Neural crest cell (in vitro differentiated cells): ENCODE results near the gene CGB1. TPM values are rescaled to one million over a fixed set of nuclear protein-coding genes. Genes with fewer than 3 reads are reported as not detected.

ENCODE experiments used
- DNase-seq: peaks from one replicate; pipeline ENCODE4 v3.0.0; 2021; ENCODE audit warnings: low read depth, mixed read lengths, low spot score
- H3K27ac Mint-ChIP-seq: one replicate; pipeline ENCODE4 v1.8.0; 2021; ENCODE audit warnings: mild to moderate bottlenecking, mixed read lengths; ENCODE audit not compliant: unreplicated experiment
- H3K27me3 Mint-ChIP-seq: 2 replicates; pipeline ENCODE4 v1.8.0; 2021; ENCODE audit warnings: low read depth, mild to moderate bottlenecking, mixed read lengths
- H3K36me3 Mint-ChIP-seq: 2 replicates; pipeline ENCODE4 v1.8.0; 2021; ENCODE audit warnings: low read depth, mild to moderate bottlenecking, mixed read lengths
- H3K4me1 Mint-ChIP-seq: 2 replicates; pipeline ENCODE4 v1.8.0; 2021; ENCODE audit warnings: mixed read lengths
- H3K4me3 Mint-ChIP-seq: one replicate; pipeline ENCODE4 v1.8.0; 2021; ENCODE audit warnings: mild to moderate bottlenecking, mixed read lengths
- H3K9me3 Mint-ChIP-seq: 2 replicates; pipeline ENCODE4 v1.8.0; 2021; ENCODE audit warnings: mixed read lengths
- microRNA-seq: library from miRNA; unstranded; fragments of <30 nt; microRNA quantifications from one replicate; pipeline ENCODE4, GENCODE V29; 2020
- total RNA-seq: library from RNA; stranded (reverse); gene quantifications from 2 replicates; pipeline ENCODE4 v1.2.1, GENCODE V29; 2021
- TF ChIP-seq, protein P1 (sequence below): fragments of 200-600 bp; sonication (generic); conservative IDR thresholded peaks from 2 replicates; pipeline ENCODE4 v1.5.0; 2021; ENCODE audit warnings: antibody characterized with exemption, mild to moderate bottlenecking

CGB1 gene
- total RNA-seq, 1 donor from 2014 or later = not detected

DNA sequence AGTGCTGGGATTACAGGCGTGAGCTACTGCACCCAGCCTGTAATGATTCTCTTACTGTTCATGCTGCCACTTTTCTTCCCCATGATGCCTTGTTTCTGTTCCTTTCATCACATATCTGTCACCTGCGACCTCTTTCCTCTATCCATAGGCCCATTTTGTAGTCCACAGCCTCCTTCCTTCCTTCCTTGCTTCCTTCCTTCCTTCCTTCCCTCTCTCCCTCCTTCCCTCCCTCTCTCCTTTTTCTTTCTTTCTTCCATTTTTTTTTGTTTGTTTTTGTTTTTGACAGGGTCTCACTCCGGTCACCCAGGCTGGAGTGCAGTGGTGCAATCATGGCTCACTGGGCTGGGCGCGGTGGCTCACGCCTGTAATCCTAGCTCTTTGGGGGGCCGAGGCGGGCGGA lies 47.8 kb downstream of the CGB1 start:
- Mint-ChIP-seq H3K27me3 (no peaks in the 10 kb centered on the region), H3K9me3 (no peaks in the 10 kb centered on the region), H3K4me3 (peak overlapping the region; percentile 7), H3K36me3 (peaks cover 4% of the 10 kb centered on the region), H3K27ac (no peak overlapping the region), H3K4me1 (peaks cover 24% of the 10 kb centered on the region)
- TF ChIP-seq, protein P1, sequence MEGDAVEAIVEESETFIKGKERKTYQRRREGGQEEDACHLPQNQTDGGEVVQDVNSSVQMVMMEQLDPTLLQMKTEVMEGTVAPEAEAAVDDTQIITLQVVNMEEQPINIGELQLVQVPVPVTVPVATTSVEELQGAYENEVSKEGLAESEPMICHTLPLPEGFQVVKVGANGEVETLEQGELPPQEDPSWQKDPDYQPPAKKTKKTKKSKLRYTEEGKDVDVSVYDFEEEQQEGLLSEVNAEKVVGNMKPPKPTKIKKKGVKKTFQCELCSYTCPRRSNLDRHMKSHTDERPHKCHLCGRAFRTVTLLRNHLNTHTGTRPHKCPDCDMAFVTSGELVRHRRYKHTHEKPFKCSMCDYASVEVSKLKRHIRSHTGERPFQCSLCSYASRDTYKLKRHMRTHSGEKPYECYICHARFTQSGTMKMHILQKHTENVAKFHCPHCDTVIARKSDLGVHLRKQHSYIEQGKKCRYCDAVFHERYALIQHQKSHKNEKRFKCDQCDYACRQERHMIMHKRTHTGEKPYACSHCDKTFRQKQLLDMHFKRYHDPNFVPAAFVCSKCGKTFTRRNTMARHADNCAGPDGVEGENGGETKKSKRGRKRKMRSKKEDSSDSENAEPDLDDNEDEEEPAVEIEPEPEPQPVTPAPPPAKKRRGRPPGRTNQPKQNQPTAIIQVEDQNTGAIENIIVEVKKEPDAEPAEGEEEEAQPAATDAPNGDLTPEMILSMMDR = no peak
- no peak for DNase-seq

DNA sequence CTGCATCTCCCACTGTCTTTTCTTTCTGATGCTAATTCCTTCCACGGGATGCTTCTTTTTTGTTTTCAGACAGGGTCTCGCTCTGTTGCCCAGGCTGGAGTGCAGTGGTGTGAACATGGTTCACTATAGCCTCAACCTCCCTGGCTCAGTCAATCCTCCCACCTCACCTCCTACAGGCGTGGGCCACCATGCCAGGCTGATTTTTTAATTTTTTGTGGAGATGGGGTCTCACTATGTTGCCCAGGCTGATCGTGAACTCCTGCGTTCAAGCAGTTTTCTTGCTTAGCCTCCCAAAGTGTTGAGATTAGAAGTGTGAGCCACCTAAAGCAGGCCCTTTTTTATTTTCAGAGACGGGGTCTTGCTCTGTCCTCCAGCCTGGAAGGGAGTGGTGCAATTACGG lies 48.4 kb downstream of the CGB1 start:
- Mint-ChIP-seq H3K4me3 (peak overlapping the region; percentile 7), H3K27ac (peak overlapping the region; percentile 25), H3K27me3 (no peaks in the 10 kb centered on the region), H3K4me1 (peaks cover 19% of the 10 kb centered on the region), H3K36me3 (peaks cover 7% of the 10 kb centered on the region), H3K9me3 (no peaks in the 10 kb centered on the region)
- TF ChIP-seq, protein P1 = no peak
- no peak for DNase-seq

DNA sequence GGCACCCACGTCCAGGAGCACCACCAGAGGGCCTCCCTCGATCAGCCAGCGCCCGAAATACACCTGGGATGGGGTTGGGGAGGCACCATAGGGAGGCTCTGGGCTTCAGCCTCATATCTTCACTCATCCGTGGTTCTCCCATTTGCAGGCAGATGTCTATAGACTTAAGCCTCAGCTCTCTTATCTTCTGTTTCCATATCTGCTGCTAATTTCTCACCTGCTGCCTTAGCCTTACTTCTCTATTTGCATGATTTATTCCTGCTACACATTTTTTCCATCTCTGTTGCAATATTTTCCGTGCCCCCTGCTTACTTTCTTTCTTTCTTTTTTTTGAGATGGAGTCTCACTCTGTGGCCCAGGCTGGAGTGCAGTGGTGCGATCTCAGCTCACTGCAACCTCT lies 49.4 kb downstream of the CGB1 start:
- no peak overlapping the region for H3K27ac Mint-ChIP-seq
- no peaks in the 10 kb centered on the region for H3K9me3 Mint-ChIP-seq
- TF ChIP-seq, protein P1 = no peak
- no peaks in the 10 kb centered on the region for H3K27me3 Mint-ChIP-seq
- DNase-seq = no peak
- H3K4me3 Mint-ChIP-seq = no peak overlapping the region
- H3K4me1 Mint-ChIP-seq = peaks cover 13% of the 10 kb centered on the region
- peaks cover 8% of the 10 kb centered on the region for H3K36me3 Mint-ChIP-seq

DNA sequence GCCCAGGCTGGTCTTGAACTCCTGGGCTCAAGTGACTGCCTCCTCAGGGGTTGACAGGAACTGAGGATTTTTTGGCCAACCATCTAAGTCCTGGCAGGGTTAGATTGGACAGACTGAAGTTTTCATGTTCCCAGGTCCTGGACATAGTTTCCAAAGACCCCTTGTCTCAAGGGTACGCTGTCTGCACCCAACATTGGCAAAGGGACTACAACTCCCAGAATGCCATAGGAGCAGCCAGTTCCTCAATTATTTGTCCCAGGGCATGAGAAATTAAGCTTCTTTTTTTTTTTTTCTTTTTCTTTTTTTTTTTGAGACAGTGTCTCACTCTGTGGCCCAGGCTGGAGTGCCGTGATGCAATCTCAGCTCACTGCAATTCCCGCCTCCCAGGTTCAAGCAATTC lies 50.5 kb downstream of the CGB1 start:
- H3K27ac Mint-ChIP-seq = no peak overlapping the region
- H3K4me1 Mint-ChIP-seq = peaks cover 9% of the 10 kb centered on the region
- no peak for DNase-seq
- no peaks in the 10 kb centered on the region for H3K9me3 Mint-ChIP-seq
- TF ChIP-seq, protein P1 = no peak
- no peak overlapping the region for H3K4me3 Mint-ChIP-seq
- no peaks in the 10 kb centered on the region for H3K27me3 Mint-ChIP-seq
- H3K36me3 Mint-ChIP-seq = peaks cover 11% of the 10 kb centered on the region

DNA sequence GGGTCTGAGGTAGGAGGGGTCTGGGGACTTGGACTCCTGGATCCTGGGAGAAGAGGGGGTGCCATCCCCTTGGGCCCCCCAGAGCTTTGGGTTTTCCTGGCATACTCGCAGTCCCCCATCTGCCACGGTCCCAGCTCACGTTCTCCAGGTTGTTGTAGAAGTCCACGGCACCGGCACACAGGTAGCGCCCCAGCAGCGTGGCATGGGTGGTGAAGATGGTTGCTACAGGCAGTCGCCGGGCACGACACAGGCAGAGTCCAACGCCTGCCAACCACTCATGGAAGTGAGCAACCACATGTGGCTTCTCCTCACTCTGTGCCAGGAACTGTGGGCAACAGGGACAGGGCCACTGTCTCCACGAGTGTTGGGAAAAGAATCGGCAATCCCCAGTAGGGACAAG lies 51.0 kb downstream of the CGB1 start:
- TF ChIP-seq, protein P1 = no peak
- Mint-ChIP-seq H3K4me3 (no peak overlapping the region), H3K9me3 (no peaks in the 10 kb centered on the region), H3K36me3 (peaks cover 11% of the 10 kb centered on the region), H3K27me3 (no peaks in the 10 kb centered on the region), H3K4me1 (peaks cover 5% of the 10 kb centered on the region), H3K27ac (no peak overlapping the region)
- no peak for DNase-seq

Small RNA genes within 50 kb of the gene (microRNA-seq; reads per million reads assigned to microRNA genes)
- not detected for gene MIR6798

Other genes with a start within 250 kb of the CGB1 start
- 40.3 and 40.4 TPM in 2 replicates for gene BCAT2, start 225.9 kb downstream of the CGB1 start, total RNA-seq
- gene HSD17B14, start 200.4 kb downstream of the CGB1 start, total RNA-seq = 4.2 and 6.6 TPM in 2 replicates
- 38.1 and 41.8 TPM in 2 replicates for gene PLEKHA4, start 168.3 kb downstream of the CGB1 start, total RNA-seq
- gene PPP1R15A, start 164.5 kb downstream of the CGB1 start, total RNA-seq = 27.5 and 27.8 TPM in 2 replicates
- gene TULP2, start 138.2 kb downstream of the CGB1 start, total RNA-seq = not detected in 2 replicates
- 102 and 108 TPM in 2 replicates for gene NUCB1, start 136.6 kb downstream of the CGB1 start, total RNA-seq
- gene DHDH, start 103.2 kb downstream of the CGB1 start, total RNA-seq = 0.47 and 0.82 TPM in 2 replicates
- gene BAX, start 82.0 kb downstream of the CGB1 start, total RNA-seq = 150 and 171 TPM in 2 replicates
- 908 and 1,003 TPM in 2 replicates for gene FTL, start 71.6 kb downstream of the CGB1 start, total RNA-seq
- gene GYS1, start 43.6 kb downstream of the CGB1 start, total RNA-seq = 53.2 and 56.2 TPM in 2 replicates
- 118 and 125 TPM in 2 replicates for gene RUVBL2, start 43.0 kb downstream of the CGB1 start, total RNA-seq
- not detected in 2 replicates for gene LHB, start 19.8 kb downstream of the CGB1 start, total RNA-seq
- not detected in 2 replicates for gene CGB3, start 12.6 kb downstream of the CGB1 start, total RNA-seq
- gene CGB2, start 5.0 kb downstream of the CGB1 start, total RNA-seq = not detected in 2 replicates
- not detected in 2 replicates for gene CGB5, start 7.0 kb upstream of the CGB1 start, total RNA-seq
- gene CGB8, start 12.2 kb upstream of the CGB1 start, total RNA-seq = not detected in 2 replicates
- gene CGB7, start 20.9 kb upstream of the CGB1 start, total RNA-seq = not detected in 2 replicates
- not detected in 2 replicates for gene NTF4, start 27.9 kb upstream of the CGB1 start, total RNA-seq
- gene KCNA7, start 35.8 kb upstream of the CGB1 start, total RNA-seq = not detected in 2 replicates
- 291 and 303 TPM in 2 replicates for gene SNRNP70, start 48.6 kb upstream of the CGB1 start, total RNA-seq
- 5.4 and 7.5 TPM in 2 replicates for gene LIN7B, start 77.5 kb upstream of the CGB1 start, total RNA-seq
- 1.0 and 1.3 TPM in 2 replicates for gene C19orf73, start 82.2 kb upstream of the CGB1 start, total RNA-seq
- 21.7 and 22.7 TPM in 2 replicates for gene PPFIA3, start 82.6 kb upstream of the CGB1 start, total RNA-seq
- gene HRC, start 118.5 kb upstream of the CGB1 start, total RNA-seq = 0.84 and 1.6 TPM in 2 replicates
- 8.1 and 9.6 TPM in 2 replicates for gene TRPM4, start 120.9 kb upstream of the CGB1 start, total RNA-seq